K562 (cell line): Measurements from ENCODE around the gene SVEP1. TPM values are rescaled to one million over a fixed set of nuclear protein-coding genes. Genes with fewer than 3 reads are reported as not detected.
"Not testable (repeated sequence)": the region's sequence is repeated elsewhere in the genome, so short reads cannot be mapped to it uniquely, and the experiment has no call there.

Source experiments
- ATAC-seq: fragments of 200-7000 bp; cut with Tn5 transposase; 3 replicates; pipeline ENCODE4 v1.9.1; 2020; ENCODE audit warnings: moderate library complexity
- BruUV-seq: library from RNA; stranded (reverse); fragments of 400-500 nt; replicated peaks from 2 replicates; lab custom pipeline; 2021; lab: Mats Ljungman, UMichigan
- CTCF ChIA-PET: fragments of 300-600 bp; formaldehyde crosslinking; extraction: SDS; loops from one replicate; lab custom pipeline; 2021; ENCODE audit warnings: low intra/inter-chr PET ratio; lab: Yijun Ruan, JAX
- POLR2A ChIA-PET: fragments of 300-600, 350-650 bp; sonication (Branson Sonifier 250); formaldehyde crosslinking; extraction: SDS; loops from one replicate; lab custom pipeline; 2021; ENCODE audit warnings: antibody characterized with exemption, inconsistent platforms; lab: Yijun Ruan, JAX
- DNase-seq, 4 experiments: peaks; one replicate each; pipeline versions ENCODE4 v3.0.0 to v3.0.0-alpha.2; 2011 to 2018; ENCODE audit warnings: low spot score in 3 of 4, mixed read lengths in 3 of 4; ENCODE audit errors: extremely low read depth in 1 of 4
- FAIRE-seq: peaks from 2 replicates; lab custom pipeline; 2011; peaks lifted over from hg19 to GRCh38; lab: Jason Lieb, UNC
- H2AFZ ChIP-seq: 2 replicates; pipeline ENCODE4 v1.6.0; 2011; ENCODE audit warnings: low read depth, low read length, control low read depth, inconsistent platforms
- H3K27ac ChIP-seq: fragments of 200-600 bp; 3 replicates; pipeline ENCODE4 v1.8.0; 2011; ENCODE audit warnings: low read depth, mild to moderate bottlenecking, control low read depth, inconsistent platforms, low read length, moderate library complexity, mixed read lengths; ENCODE audit errors: extremely low read depth
- H3K27me3 ChIP-seq, 2 experiments: fragments of 300-600 bp in 1 of 2; 2 replicates in 1 of 2; 3 replicates in 1 of 2; pipeline versions ENCODE4 v1.6.0 to v1.8.0; 2011; ENCODE audit warnings: inconsistent platforms in 2 of 2, low read length in 2 of 2, mild to moderate bottlenecking in 1 of 2, mixed read lengths in 1 of 2, moderate library complexity in 1 of 2; ENCODE audit not compliant: control insufficient read depth in 2 of 2, insufficient read depth in 2 of 2
- H3K36me3 ChIP-seq: fragments of 300-600 bp; 3 replicates; pipeline ENCODE4 v1.8.0; 2011; ENCODE audit warnings: mild to moderate bottlenecking, low read length, inconsistent platforms; ENCODE audit not compliant: control insufficient read depth, insufficient read depth
- H3K4me1 ChIP-seq, 2 experiments: fragments of 200-600 bp in 1 of 2; replicated peaks in 1 of 2; 2 replicates in 1 of 2; 3 replicates in 1 of 2; pipeline versions ENCODE4 v1.5.1 to v1.8.0; 2011; ENCODE audit warnings: inconsistent platforms in 2 of 2, low read length in 2 of 2, mild to moderate bottlenecking in 1 of 2, mixed read lengths in 1 of 2, moderate library complexity in 1 of 2; ENCODE audit not compliant: control insufficient read depth in 2 of 2, insufficient read depth in 2 of 2
- H3K4me2 ChIP-seq: 2 replicates; pipeline ENCODE4 v1.6.1; 2011; ENCODE audit warnings: low read length, control low read depth, inconsistent platforms, mixed read lengths; ENCODE audit not compliant: insufficient read depth
- H3K4me3 ChIP-seq: fragments of 200-600 bp; sonication (generic), shearing (Covaris generic); 2 replicates; pipeline ENCODE4 v1.5.1; 2016; ENCODE audit warnings: control low read depth, inconsistent platforms
- H3K79me2 ChIP-seq: fragments of 200-600 bp; 3 replicates; pipeline ENCODE4 v1.8.0; 2011; ENCODE audit warnings: low read length, inconsistent platforms; ENCODE audit not compliant: control insufficient read depth, insufficient read depth
- H3K9ac ChIP-seq, 2 experiments: 2 replicates each; pipeline versions ENCODE4 v1.6.0 to v1.6.1; 2011; ENCODE audit warnings: low read depth in 2 of 2, low read length in 2 of 2, control low read depth in 1 of 2, inconsistent platforms in 1 of 2, mild to moderate bottlenecking in 1 of 2, mixed read lengths in 1 of 2; ENCODE audit not compliant: insufficient read depth in 1 of 2
- H3K9me1 ChIP-seq: one replicate; pipeline ENCODE4 v1.6.0; 2011; ENCODE audit warnings: inconsistent platforms, mild to moderate bottlenecking, low read length, moderate library complexity; ENCODE audit not compliant: control insufficient read depth, insufficient read depth
- H3K9me3 ChIP-seq: replicated peaks from 2 replicates; pipeline ENCODE4 v1.5.1; 2011; ENCODE audit warnings: low read depth, low read length, inconsistent platforms; ENCODE audit not compliant: control insufficient read depth, insufficient read depth
- H4K20me1 ChIP-seq: replicated peaks from 2 replicates; pipeline ENCODE4 v1.6.1; 2011; ENCODE audit warnings: low read length, inconsistent platforms, mixed read lengths; ENCODE audit not compliant: control insufficient read depth, insufficient read depth
- BCOR ChIP-seq: fragments of 450-650 bp; IDR thresholded peaks from 2 replicates; pipeline ENCODE4 v1.6.1; 2016
- ETS1 ChIP-seq: conservative IDR thresholded peaks from 2 replicates; pipeline ENCODE4 v1.6.1; 2011; ENCODE audit warnings: low read depth, mild to moderate bottlenecking, low read length; ENCODE audit not compliant: control insufficient read depth
- ETV5 ChIP-seq: sonication (generic); formaldehyde crosslinking; IDR thresholded peaks from 2 replicates; pipeline ENCODE4 v1.4.0; 2020; ENCODE audit warnings: low read depth, mild to moderate bottlenecking, missing genetic modification reagents
- FOXJ3 ChIP-seq: sonication (generic); formaldehyde crosslinking; IDR thresholded peaks from 2 replicates; pipeline ENCODE4 v1.4.0; 2020; ENCODE audit warnings: mild to moderate bottlenecking, missing genetic modification reagents
- KAT2B ChIP-seq: IDR thresholded peaks from one replicate; pipeline ENCODE4 v1.6.1; 2012; ENCODE audit warnings: low read depth, mild to moderate bottlenecking, control low read depth, inconsistent platforms, low read length, moderate library complexity
- POLR2G ChIP-seq: fragments of 200-400 bp; formaldehyde crosslinking; IDR thresholded peaks from 2 replicates; pipeline ENCODE4 v1.6.1; 2017; ENCODE audit warnings: low read depth, mild to moderate bottlenecking, antibody characterized with exemption, low read length, moderate library complexity
- POLR3A ChIP-seq: IDR thresholded peaks from 2 replicates; pipeline ENCODE4 v1.6.1; 2011; ENCODE audit warnings: borderline replicate concordance, mild to moderate bottlenecking, moderate library complexity; ENCODE audit not compliant: insufficient read length, insufficient read depth; ENCODE audit errors: extremely low read depth
- PPARD ChIP-seq: fragments of 250-450 bp; sonication (Bioruptor Pico); IDR thresholded peaks from 2 replicates; pipeline ENCODE4 v1.8.0; 2022; ENCODE audit warnings: inconsistent platforms, mild to moderate bottlenecking, moderate library complexity
- PTRF ChIP-seq: fragments of 450-650 bp; IDR thresholded peaks from 2 replicates; pipeline ENCODE4 v1.6.1; 2016; ENCODE audit warnings: mild to moderate bottlenecking, missing genetic modification characterization, missing compliant biosample characterization
- SP1 ChIP-seq: sonication (generic); formaldehyde crosslinking; IDR thresholded peaks from 2 replicates; pipeline ENCODE4 v1.8.1; 2022; ENCODE audit warnings: mild to moderate bottlenecking, missing genetic modification reagents
- TBP ChIP-seq: optimal IDR thresholded peaks from 2 replicates; pipeline ENCODE3; 2011; ENCODE audit warnings: low read depth, low read length, improper control_type of control experiment
- ZBTB17 ChIP-seq: fragments of 450-650 bp; formaldehyde crosslinking; IDR thresholded peaks from 2 replicates; pipeline ENCODE4 v1.4.0; 2020; ENCODE audit warnings: mild to moderate bottlenecking
- ZNF124 ChIP-seq: sonication (generic); formaldehyde crosslinking; IDR thresholded peaks from 2 replicates; pipeline ENCODE4 v1.8.1; 2022; ENCODE audit warnings: missing genetic modification reagents
- ZNF140 ChIP-seq: fragments of 250-450 bp; sonication (Bioruptor Pico); IDR thresholded peaks from 2 replicates; pipeline ENCODE4 v1.8.0; 2021; ENCODE audit warnings: moderate library complexity, mild to moderate bottlenecking, inconsistent platforms
- ZNF408 ChIP-seq: fragments of 250-450 bp; sonication (Bioruptor Pico); IDR thresholded peaks from 2 replicates; pipeline ENCODE4 v1.4.0; 2020; ENCODE audit warnings: low read depth, mild to moderate bottlenecking, moderate library complexity
- WGBS: fragments of 100-300 bp; shearing (Covaris generic); methylation state at CpG from one replicate; pipeline ENCODE4 v1.1.6; 2016; ENCODE audit warnings: low coverage, mixed read lengths; ENCODE audit not compliant: insufficient coverage; ENCODE audit errors: missing lambda C conversion rate; 5-methylcytosine and 5-hydroxymethylcytosine counted together
- in situ Hi-C: fragments of 300-500 bp; cut with MboI; formaldehyde crosslinking; loops from 4 replicates; pipeline ENCODE4 v1.15.0; 2018; ENCODE audit warnings: inconsistent platforms, mixed read lengths
- intact Hi-C: fragments of 100-400 bp; cut with micrococcal nuclease; formaldehyde crosslinking; loops from 2 replicates; pipeline ENCODE4 v1.14.2; 2022
- polyA plus RNA-seq, 8 experiments: library from polyadenylated mRNA; depleted of rRNA in 4 of 8; stranded (reverse) in 5 of 8; unstranded in 3 of 8; fragments of >200 nt; fragmentation: Nextera tagmentation in 2 of 8; fragmentation: Illumina TruSeq in 1 of 8; extraction: Ambion mirVana in 2 of 8; extraction: Trizol in 1 of 8; gene quantifications; 2 replicates each; pipeline versions ENCODE4 v1.2.1 to v1.2.3, GENCODE V29; 2011 to 2014; ENCODE audit warnings: inconsistent platforms in 1 of 8, missing spikeins in 1 of 8
- total RNA-seq, 7 experiments: library from RNA; depleted of rRNA in 6 of 7; stranded (reverse); fragments of >200 nt in 6 of 7; fragmentation: Illumina TruSeq in 2 of 7; extraction: Trizol in 2 of 7; gene quantifications; 2 replicates each; pipeline versions ENCODE4 v1.2.1 to v1.2.3, GENCODE V29; 2011 to 2021; ENCODE audit warnings: low replicate concordance in 1 of 7

SVEP1 gene
- total and polyA plus RNA-seq, 9 of the 15 experiments (the other 6 are each of a cell fraction or from before 2014, with no cell fraction given), result 0.20 to 0.84 (median 0.43) TPM

GRCh38 chr9:110531776-110532175, 47.8 kb downstream of the SVEP1 start:
- Histone ChIP-seq H3K27me3 (no peaks in the 10 kb centered on the region), H3K4me2 (no peak overlapping the region), H3K79me2 (no peaks in the 10 kb centered on the region), H3K4me3 (no peak overlapping the region), H4K20me1 (no peaks in the 10 kb centered on the region), H3K4me1 (no peaks in the 10 kb centered on the region), H3K9me3 (no peaks in the 10 kb centered on the region), H3K27ac (no peak overlapping the region), H2AFZ (no peak overlapping the region), H3K9ac (no peak overlapping the region), H3K9me1 (no peaks in the 10 kb centered on the region), H3K36me3 (no peaks in the 10 kb centered on the region)
- in situ Hi-C loops (no loop called here), intact Hi-C loops (no loop called here)
- ATAC-seq (no peak), FAIRE-seq (no peak), DNase-seq (no peak)
- BruUV-seq, result no TSS peak
- POLR2A ChIA-PET, result interaction anchor here (0.6 kb wide), 1 partner anchor 27 kb away, joined by 3 read pairs; no protein-coding TSS in a partner anchor
- CTCF ChIA-PET, result no interaction called here
- no peak for TF ChIP-seq ETS1
- TF ChIP-seq PPARD (CRISPR knock-in tag), result no peak
- no peak for TF ChIP-seq ZBTB17
- no peak for TF ChIP-seq ZNF124 (CRISPR knock-in tag)
- TF ChIP-seq ZNF140 (CRISPR knock-in tag), result no peak
- no peak for TF ChIP-seq BCOR
- TF ChIP-seq ETV5 (CRISPR knock-in tag), result no peak
- no peak for TF ChIP-seq PTRF (tag)
- TF ChIP-seq SP1 (CRISPR knock-in tag), result no peak
- TF ChIP-seq POLR3A, result no peak
- no peak for TF ChIP-seq KAT2B
- TF ChIP-seq ZNF408, result no peak
- TF ChIP-seq POLR2G, result no peak
- no peak for TF ChIP-seq FOXJ3 (CRISPR knock-in tag)
- TF ChIP-seq TBP, result no peak

- BruUV-seq, H3K4me3 ChIP-seq, H3K27ac ChIP-seq, in situ Hi-C loops, FAIRE-seq, H3K36me3 ChIP-seq, H3K4me2 ChIP-seq, H3K9ac ChIP-seq, H4K20me1 ChIP-seq, ATAC-seq, H3K4me1 ChIP-seq, H3K9me3 ChIP-seq, H3K79me2 ChIP-seq, POLR2A ChIA-PET, H3K9me1 ChIP-seq, intact Hi-C loops, CTCF ChIA-PET, H2AFZ ChIP-seq, DNase-seq, H3K27me3 ChIP-seq: not testable (repeated sequence)
- 0% methylated on average over 1 of the region's 1 CpG for WGBS
Observed at GRCh38 chr9:110531241-110531640, 48.3 kb downstream of the SVEP1 start.
